HK-2 (cell line): Measurements from ENCODE around the gene ATXN8OS.
"Not testable (repeated sequence)": the region's sequence is repeated elsewhere in the genome, so short reads cannot be mapped to it uniquely, and the experiment has no call there.

Experiments
- DNase-seq: peaks from one replicate; pipeline ENCODE4 v3.0.0-alpha.2; 2018; ENCODE audit not compliant: unreplicated experiment

ATXN8OS gene

GRCh38 chr13:70107498-70108281 is at the start of gene ATXN8OS:
Gene ATXN8OS (plus strand): TSS chr13:70107826.
- DNase-seq, result no peak

- no peak for DNase-seq
These were observed 27.6 kb upstream of the ATXN8OS start for GRCh38 chr13:70080012-70080411.

- DNase-seq, result no peak
These were observed 20.4 kb upstream of the ATXN8OS start for GRCh38 chr13:70087247-70087646.

- no peak for DNase-seq
These were observed 18.7 kb upstream of the ATXN8OS start for GRCh38 chr13:70088926-70089325.

GRCh38 chr13:70090036-70090723 is 17.4 kb upstream of the ATXN8OS start:
- DNase-seq, result no peak

- no peak for DNase-seq
These were observed 9.0 kb upstream of the ATXN8OS start for GRCh38 chr13:70098669-70099068.

- DNase-seq, result no peak
These were observed 3.1 kb upstream of the ATXN8OS start for GRCh38 chr13:70104481-70104880.

- no peak for DNase-seq
These were observed 515 bp upstream of the ATXN8OS start for GRCh38 chr13:70107125-70107497.

- no peak for DNase-seq
These were observed 905 bp downstream of the ATXN8OS start, which contains the start of gene KLHL1 for GRCh38 chr13:70108356-70109105. Gene KLHL1 (minus strand): TSS chr13:70108452. CDS start chr13:70107699, 753 bp downstream.

GRCh38 chr13:70117338-70117905 is 9.8 kb downstream of the ATXN8OS start:
- DNase-seq, result no peak

- DNase-seq, result no peak
These were observed 18.1 kb downstream of the ATXN8OS start for GRCh38 chr13:70125693-70126092.

GRCh38 chr13:70128098-70128497 is 20.5 kb downstream of the ATXN8OS start:
- DNase-seq, result no peak

- not testable (repeated sequence) for DNase-seq
These were observed 35.0 kb downstream of the ATXN8OS start for GRCh38 chr13:70142658-70143057.

- DNase-seq, result no peak
These were observed 54.5 kb downstream of the ATXN8OS start for GRCh38 chr13:70162141-70162540.

GRCh38 chr13:70170689-70171088 is 63.1 kb downstream of the ATXN8OS start:
- DNase-seq, result no peak

- DNase-seq, result no peak
These were observed 63.5 kb downstream of the ATXN8OS start for GRCh38 chr13:70171151-70171550.

GRCh38 chr13:70172946-70173597 is 65.4 kb downstream of the ATXN8OS start:
- no peak for DNase-seq

- DNase-seq, result no peak
These were observed 66.0 kb downstream of the ATXN8OS start for GRCh38 chr13:70173598-70173959.

- DNase-seq, result no peak
These were observed 70.7 kb downstream of the ATXN8OS start for GRCh38 chr13:70178346-70178745.
